GM19023 (cell line): Measurements from ENCODE around the gene MNAT1.
"Not testable (repeated sequence)": the region's sequence is repeated elsewhere in the genome, so short reads cannot be mapped to it uniquely, and the experiment has no call there.

Source experiments
- ATAC-seq: cut with Tn5 transposase; IDR thresholded peaks from one replicate; pipeline ENCODE4 v1.9.1; 2021; ENCODE audit warnings: mild to moderate bottlenecking, moderate library complexity; ENCODE audit not compliant: unreplicated experiment

The MNAT1 gene

GRCh38 chr14:60736494-60736893 lies 1.9 kb downstream of the MNAT1 start:
- no peak for ATAC-seq

DNA sequence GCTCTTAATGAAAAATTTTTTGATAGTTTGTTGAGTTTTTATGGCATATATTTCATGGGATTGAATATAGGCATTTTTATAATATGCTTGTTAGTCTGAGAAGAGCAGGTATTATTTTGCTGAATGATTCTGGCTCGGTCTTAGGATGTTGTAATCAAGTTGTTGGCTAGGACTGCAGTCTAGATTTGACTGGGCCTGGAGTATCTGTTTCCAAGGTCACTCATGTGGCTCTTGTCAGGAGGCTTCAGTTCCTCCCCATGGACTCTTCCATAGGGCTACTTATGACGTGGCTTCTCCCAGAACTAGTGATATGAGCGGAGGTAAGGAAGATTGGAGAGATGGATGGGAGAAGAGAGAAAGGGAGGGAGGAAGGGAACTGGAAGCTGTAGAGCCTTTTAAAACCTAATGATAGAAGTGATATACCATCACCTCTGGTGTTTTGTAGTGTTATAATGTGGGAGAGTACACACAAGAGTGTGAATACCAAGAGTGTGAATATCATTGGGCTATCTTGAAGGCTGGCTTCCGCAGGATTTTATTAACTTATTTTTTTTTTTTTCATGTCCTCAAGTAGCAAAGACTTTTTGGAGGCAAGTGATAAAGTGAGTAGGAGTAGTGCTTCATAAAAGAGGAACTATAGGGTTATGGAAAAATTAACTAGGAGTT lies 4.4 kb downstream of the MNAT1 start:
- no peak for ATAC-seq

- no peak for ATAC-seq
Measured at GRCh38 chr14:60744566-60744965, 10.0 kb downstream of the MNAT1 start.

DNA sequence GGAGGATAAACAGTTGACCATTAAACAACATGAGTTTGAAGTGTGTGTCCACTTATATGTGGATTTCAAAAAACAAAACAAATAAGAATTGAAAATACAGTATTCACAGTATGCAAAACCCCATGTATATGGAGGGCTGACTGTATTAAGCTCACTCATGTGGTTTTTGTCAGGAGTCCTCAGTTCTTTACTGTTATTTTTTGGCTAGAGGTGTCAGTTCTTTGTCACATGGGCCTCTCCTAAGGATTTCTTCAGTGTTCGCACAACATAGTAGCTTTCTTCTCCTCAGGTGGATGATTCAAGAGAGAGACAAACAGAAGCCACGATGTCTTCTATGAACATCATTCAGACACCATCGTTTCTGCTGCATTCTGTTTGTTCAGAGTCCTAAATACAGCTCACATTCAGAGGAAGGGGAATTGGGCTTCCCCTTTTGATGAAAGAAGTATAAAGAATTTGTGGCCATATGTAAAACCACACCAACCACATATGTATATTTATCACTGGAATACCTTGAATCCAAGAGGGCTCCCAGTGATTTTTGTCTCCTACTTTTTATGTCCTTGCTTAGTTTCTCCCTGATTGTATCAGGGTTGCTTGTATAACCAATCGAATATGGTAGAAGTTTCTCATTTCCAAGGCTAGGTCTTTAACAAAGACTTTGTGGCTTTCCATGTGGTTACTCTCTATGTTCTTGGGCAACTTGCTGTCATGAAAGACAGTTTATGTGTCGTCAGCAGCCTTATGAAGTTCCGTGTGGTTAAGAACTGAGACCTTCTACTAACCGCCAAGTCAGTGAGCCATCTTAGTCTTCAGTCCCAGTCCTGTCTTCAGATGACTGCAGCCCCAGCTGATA lies 18.9 kb downstream of the MNAT1 start:
- ATAC-seq = peak; percentile 99

DNA sequence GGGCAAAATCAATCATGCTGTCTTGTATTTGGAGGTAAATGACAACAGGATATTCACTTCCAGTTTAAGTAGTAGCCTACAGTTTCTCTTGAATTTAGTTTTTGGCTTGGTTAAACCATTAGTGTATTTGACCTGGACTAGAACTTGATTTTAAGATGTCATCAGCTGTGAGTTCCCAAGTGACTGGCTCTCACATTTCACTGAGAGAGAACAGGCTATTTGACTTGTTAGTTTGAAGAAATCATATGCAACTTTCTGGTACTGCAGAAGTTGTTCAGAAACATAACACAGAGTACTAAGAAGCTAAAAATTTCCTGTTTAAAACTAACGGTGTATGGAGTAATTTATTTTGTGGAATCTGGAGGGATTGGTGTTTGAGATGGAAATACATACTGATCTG lies 22.3 kb downstream of the MNAT1 start:
- ATAC-seq = no peak

DNA sequence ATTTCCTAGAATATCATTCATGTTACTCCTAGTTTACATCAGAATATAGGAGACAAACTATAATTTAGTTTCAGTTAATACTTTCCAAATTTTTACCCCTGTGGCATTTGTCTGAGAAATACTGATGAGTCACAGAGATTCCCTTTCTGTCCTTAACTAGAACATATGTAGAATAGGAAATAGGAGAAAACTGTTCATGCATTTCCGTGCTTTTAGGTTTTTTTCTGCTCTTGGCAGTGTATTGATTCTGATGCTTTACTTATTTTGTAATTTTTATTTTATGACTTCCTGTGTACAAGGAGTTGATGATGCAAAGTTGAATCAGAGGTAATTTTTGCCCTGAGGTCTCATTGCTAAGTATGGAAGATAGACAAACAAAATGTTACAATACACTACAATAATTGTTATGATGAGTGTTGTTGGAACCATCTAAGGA lies 23.0 kb downstream of the MNAT1 start:
- no peak for ATAC-seq

DNA sequence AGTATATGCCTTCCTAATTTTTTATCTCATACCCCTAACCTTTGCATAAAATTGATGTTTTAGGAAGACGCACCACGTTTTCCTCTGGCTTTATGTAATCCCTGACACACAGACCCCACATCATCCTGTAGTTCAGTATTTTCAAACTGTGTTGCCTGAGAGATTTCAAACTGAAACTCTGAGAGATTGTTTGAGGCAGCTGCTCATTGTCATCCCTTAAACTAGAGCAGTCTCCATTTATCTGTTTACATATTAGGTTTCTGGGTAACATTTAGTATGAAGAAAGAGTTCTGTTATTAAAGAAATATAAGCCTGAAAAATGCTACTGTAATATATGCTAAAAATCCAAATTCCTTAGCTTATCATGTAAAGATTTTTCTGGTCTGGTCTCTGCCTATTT lies 24.3 kb downstream of the MNAT1 start:
- ATAC-seq = no peak

GRCh38 chr14:60760209-60760608 lies 25.6 kb downstream of the MNAT1 start:
- ATAC-seq = no peak

DNA sequence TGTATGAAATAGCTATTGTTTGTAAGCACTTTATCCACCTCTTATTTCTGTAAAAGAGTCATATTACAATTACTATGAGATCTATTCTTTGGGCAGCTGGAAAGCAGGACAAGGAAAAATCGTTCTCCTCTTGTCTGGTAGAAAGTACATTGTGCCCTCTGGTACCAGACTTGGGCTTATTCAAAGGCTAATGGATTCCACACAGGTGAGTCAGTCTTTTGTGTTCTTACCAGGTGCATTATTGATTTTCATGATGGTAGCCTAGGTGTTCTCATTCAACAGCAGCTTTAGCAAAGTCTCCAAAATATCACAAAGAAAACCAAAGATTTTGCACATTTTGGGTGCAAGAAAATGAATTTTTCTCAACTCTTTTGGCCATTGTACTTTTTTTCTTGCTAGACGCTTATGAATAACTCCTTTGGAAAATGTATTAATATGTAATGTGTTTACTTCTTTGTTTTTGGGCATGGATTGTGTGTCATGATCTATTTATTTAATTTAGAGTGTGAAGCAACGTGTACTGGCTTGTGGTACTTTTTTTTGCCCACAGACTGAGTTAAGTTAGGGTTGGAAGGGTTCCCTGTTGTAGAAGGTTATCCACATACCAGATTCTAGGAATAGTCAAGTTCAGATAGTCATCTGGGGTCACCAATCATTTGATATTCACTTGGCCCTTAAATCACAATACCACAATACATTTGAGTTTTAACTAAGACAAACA lies 26.2 kb downstream of the MNAT1 start:
- no peak for ATAC-seq

DNA sequence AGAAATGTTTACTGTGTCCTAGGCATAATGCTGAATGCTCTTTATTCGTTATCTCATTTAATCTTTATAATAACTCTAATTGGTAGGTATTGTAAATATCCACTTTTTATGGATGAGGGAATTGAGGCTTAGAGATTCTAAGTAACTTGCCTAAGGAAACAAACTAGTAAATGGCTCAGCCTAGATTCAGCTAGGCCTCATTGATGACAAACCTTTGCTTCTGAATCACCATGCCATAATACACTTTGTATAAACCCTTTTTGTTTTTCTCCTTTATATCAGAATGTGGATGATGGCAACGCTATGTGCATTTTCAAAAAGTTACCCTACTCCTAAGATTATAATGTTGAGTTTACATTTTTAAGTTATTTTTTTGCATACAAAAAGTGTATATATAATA lies 34.0 kb downstream of the MNAT1 start:
- no peak for ATAC-seq

DNA sequence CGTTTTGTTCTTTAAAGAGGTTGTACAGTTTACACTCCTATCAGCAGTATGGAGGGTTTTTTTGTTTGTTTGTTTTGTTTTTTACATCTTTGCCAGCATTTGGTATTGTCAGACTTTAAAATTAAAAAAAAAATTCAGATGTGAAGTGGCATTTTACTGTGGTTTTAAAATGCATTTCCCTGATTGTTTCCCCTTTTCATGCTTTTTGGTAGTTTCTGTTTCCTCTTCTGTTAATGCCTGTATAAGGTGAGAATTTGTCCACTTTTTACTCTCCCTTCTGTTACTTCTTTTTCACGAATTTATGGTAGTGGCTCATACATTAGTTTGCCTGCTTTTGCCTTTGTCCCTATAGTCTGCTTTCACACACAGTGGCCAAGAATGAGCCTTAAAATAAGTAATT lies 36.6 kb downstream of the MNAT1 start:
- no peak for ATAC-seq

- ATAC-seq = no peak
Measured at GRCh38 chr14:60773558-60773957, 39.0 kb downstream of the MNAT1 start.

DNA sequence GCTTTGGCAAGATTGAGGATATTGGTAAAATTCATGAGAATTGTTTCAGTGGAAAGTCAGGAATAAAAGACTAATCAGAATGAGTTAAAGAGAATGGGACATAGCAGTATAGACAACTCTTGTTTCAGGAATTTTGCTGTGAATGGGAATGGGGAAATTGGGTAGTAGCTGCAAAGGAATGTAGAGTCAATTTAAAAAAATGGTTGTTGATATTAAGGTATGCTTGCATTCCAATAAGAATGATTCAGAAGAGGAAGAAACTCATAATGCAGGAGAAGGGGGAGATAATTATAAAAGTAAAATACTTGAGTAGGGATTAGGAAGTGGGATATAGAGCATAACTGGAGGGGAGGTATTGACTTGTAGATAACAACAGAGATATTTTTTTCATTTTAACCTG lies 40.7 kb downstream of the MNAT1 start:
- no peak for ATAC-seq

DNA sequence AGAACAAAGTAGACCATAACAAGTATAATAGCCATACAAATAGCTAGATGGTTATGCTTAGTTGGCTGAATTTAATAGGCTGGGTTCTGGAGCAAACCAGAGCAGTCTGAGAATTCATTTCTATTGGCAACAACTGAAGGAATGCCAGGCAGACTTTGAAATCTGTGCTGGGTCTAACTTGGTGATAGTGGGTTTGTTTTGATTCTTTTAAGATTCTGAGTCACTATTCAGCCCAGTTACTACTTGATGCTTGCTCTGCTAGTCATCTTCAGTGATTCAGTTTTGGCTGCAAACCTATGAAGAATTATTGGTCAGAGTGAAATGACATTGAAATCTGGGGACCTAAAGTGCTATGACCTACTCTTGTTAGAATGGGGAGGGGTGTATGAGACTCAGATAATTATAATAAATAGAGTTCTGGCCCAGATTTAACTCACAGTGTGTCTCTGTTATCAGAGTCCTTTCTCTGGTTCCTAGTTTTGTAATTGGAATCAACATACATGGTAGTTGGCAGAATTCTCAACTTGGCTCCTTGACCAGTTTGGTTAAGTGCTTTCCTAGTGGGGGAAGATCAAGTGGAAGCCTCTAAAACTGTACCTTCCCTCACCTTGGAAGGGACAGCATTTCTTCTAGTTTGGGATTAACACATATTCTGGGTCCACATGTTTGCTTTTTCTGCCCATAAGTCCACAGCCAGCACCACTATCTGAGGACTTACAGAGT lies 43.5 kb downstream of the MNAT1 start:
- ATAC-seq = no peak

DNA sequence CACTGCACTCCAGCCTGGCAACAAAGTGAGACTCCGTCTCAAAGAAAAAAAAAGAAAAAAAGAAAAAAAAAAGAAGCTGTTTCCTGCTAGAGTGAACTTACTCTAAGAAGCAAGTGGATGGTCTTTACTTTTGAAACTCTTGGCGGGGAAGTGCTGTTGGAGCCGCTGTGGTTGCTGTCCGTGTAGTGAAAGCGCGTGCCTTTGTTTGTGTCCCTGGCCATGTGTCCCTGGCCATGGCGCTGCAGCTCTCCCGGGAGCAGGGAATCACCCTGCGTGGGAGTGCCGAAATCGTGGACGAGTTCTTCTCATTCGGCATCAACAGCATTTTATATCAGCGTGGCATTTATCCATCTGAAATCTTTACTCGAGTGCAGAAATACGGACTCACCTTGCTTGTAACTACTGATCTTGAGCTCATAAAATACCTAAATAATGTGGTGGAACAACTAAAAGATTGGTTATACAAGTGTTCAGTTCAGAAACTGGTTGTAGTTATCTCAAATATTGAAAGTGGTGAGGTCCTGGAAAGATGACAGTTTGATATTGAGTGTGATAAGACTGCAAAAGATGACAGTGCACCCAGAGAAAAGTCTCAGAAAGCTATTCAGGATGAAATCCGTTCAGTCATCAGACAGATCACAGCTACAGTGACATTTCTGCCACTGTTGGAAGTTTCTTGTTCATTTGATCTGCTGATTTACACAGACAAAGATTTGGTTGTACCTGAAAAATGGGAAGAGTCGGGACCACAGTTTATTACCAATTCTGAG lies 45.4 kb downstream of the MNAT1 start:
- not testable (repeated sequence) for ATAC-seq

- ATAC-seq = not testable (repeated sequence)
Measured at GRCh38 chr14:60780558-60780957, 46.0 kb downstream of the MNAT1 start.

GRCh38 chr14:60786905-60787304 lies 52.3 kb downstream of the MNAT1 start:
- no peak for ATAC-seq

DNA sequence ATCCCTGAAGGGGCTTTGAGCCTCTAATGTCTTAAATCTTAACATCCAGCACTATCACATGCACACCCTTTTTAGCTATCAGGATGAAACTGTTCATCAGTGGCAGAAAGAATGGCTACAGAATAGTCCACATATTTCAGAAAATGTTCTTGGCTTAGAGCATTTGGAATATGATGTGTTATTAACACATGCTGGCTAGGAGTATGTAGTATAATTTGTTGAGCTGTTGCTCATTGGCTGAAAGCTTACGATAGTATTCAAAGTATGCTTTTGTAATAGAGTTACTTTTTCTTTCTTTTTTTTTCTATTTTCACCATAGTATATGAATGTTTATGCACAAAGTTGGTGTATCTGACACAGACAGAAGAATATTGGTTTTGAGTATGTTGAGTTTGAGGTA lies 55.1 kb downstream of the MNAT1 start:
- ATAC-seq = no peak

DNA sequence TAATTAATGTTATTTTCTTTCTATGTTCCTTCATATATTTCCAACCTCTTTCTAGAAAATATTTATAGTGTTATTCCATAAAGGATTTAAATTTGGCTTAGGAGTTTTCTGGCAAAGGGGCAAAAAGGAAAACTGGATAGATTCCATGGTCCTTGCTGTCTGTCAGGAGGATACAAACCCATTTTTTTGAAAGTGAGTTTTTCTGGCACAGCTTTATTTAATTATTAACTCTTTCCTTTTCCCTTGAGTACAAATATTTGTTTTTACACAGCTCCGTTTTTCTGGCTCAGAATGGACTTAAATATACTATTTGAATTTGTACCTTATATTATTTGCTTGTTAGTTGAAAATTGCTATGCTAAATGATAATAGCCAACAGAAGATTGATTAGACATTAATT lies 56.3 kb downstream of the MNAT1 start:
- no peak for ATAC-seq

DNA sequence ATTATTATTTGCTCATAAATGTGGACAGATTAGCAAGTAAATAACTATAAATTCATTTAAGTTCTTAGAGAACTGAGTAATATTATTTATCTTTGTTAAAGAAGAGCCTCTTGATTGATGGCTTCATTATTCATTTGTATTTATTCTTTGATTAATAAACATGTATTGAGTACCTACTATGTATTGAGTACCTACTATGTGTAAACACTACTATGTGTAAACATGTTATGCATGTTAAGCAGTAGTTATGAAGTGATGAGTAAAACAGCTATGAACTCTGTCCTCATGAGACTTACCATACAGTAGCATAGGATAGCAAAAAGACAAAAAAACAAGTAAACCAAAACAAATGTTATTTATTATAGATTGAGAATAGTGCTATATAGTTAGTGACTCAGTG lies 61.9 kb downstream of the MNAT1 start:
- ATAC-seq = no peak
